ENCODE data around the gene TNFSF12. TPM values are rescaled to one million over a fixed set of nuclear protein-coding genes. Genes with fewer than 3 reads are reported as not detected.
A peak's percentile ranks its signal among the peaks of the same experiment; 100 is the strongest.

TNFSF12 gene
- total RNA-seq, 2 donors from 2014 or later, result 39.6 to 50.2 TPM

DNA sequence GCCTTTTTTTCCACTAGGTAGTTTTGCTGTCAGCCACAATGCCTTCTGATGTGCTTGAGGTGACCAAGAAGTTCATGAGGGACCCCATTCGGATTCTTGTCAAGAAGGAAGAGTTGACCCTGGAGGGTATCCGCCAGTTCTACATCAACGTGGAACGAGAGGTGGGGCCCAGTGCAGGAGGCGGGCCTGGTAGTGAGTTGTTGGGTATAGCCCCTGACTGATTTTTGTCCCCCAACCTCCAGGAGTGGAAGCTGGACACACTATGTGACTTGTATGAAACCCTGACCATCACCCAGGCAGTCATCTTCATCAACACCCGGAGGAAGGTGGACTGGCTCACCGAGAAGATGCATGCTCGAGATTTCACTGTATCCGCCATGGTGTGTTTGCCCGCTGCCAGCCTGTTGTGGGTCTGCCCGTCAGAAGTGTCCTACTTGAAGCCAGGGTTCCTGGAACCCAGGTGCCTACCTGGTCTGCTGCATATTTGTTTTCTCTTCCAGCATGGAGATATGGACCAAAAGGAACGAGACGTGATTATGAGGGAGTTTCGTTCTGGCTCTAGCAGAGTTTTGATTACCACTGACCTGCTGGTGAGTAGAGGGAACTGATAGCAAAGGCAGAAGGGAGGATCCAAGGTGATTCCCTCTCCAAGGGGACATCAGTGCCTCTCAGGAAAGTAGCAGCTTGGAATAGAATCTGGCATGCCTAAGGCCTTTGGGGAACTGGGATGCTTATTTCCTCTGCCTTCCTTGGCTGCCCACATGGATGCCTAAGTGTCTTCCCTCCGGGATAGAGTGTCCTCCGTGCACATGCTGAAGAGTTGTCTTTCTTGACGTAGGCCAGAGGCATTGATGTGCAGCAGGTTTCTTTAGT, 28.7 kb downstream of the TNFSF12 start:
- H3K4me3 ChIP-seq, result no peak overlapping the region
- H3K4me1 ChIP-seq, result peaks cover 0 to 60% of the 10 kb centered on the region in 2 donors
- peaks cover 54% of the 10 kb centered on the region for H3K36me3 ChIP-seq
- H3K27me3 ChIP-seq, result no peaks in the 10 kb centered on the region
- no peaks in the 10 kb centered on the region for H3K9me3 ChIP-seq
- H3K27ac ChIP-seq, result no peak overlapping the region
- DNase-seq (ENCODE audit: low spot score), result no peak
- TF ChIP-seq, protein P1, sequence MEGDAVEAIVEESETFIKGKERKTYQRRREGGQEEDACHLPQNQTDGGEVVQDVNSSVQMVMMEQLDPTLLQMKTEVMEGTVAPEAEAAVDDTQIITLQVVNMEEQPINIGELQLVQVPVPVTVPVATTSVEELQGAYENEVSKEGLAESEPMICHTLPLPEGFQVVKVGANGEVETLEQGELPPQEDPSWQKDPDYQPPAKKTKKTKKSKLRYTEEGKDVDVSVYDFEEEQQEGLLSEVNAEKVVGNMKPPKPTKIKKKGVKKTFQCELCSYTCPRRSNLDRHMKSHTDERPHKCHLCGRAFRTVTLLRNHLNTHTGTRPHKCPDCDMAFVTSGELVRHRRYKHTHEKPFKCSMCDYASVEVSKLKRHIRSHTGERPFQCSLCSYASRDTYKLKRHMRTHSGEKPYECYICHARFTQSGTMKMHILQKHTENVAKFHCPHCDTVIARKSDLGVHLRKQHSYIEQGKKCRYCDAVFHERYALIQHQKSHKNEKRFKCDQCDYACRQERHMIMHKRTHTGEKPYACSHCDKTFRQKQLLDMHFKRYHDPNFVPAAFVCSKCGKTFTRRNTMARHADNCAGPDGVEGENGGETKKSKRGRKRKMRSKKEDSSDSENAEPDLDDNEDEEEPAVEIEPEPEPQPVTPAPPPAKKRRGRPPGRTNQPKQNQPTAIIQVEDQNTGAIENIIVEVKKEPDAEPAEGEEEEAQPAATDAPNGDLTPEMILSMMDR (IDR thresholded peaks at IDR 0.05), result no peak

DNA sequence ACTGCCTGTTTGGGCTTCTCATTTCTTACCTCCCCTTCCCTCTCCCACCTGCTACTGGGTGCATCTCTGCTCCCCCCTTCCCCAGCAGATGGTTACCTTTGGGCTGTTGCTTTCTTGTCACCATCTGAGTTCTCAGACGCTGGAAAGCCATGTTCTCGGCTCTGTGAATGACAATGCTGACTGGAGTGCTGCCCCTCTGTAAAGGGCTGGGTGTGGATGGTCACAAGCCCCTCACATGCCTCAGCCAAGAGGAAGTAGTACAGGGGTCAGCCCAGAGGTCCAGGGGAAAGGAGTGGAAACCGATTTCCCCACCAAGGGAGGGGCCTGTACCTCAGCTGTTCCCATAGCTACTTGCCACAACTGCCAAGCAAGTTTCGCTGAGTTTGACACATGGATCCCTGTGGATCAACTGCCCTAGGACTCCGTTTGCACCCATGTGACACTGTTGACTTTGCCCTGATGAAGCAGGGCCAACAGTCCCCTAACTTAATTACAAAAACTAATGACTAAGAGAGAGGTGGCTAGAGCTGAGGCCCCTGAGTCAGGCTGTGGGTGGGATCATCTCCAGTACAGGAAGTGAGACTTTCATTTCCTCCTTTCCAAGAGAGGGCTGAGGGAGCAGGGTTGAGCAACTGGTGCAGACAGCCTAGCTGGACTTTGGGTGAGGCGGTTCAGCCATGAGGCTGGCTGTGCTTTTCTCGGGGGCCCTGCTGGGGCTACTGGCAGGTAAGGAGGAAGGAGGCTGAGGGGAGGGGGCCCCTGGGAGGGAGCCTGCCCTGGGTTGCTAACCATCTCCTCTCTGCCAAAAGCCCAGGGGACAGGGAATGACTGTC, 30.4 kb downstream of the TNFSF12 start, which contains the start of gene CD68:
CD68 (plus strand) TSS at position 638 of the 833 bp plus-strand sequence; CDS start at position 678, 40 bp downstream.
- H3K27ac ChIP-seq, result peak within 1 kb of the TSS; percentile 76 to 97
- peaks cover 50% of the 10 kb centered on the region for H3K36me3 ChIP-seq
- TF ChIP-seq, protein P1 (IDR thresholded peaks at IDR 0.05), result no peak
- H3K4me3 ChIP-seq, result peak within 1 kb of the TSS; percentile 5 to 34
- H3K4me1 ChIP-seq, result peaks cover 0 to 65% of the 10 kb centered on the region in 2 donors
- DNase-seq (ENCODE audit: low spot score), result peak; percentile 93
- H3K27me3 ChIP-seq, result no peaks in the 10 kb centered on the region
- no peaks in the 10 kb centered on the region for H3K9me3 ChIP-seq

DNA sequence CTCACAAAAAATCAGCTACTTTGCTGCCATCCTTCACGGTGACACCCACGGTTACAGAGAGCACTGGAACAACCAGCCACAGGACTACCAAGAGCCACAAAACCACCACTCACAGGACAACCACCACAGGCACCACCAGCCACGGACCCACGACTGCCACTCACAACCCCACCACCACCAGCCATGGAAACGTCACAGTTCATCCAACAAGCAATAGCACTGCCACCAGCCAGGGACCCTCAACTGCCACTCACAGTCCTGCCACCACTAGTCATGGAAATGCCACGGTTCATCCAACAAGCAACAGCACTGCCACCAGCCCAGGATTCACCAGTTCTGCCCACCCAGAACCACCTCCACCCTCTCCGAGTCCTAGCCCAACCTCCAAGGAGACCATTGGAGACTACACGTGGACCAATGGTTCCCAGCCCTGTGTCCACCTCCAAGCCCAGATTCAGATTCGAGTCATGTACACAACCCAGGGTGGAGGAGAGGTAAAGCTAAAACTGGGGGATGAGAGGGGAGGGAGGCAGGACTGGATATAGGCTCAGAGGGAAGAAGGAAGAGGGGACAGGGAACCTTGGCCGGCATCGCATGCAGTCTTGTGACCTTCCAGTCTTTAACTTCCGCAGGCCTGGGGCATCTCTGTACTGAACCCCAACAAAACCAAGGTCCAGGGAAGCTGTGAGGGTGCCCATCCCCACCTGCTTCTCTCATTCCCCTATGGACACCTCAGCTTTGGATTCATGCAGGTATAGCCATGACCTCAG, 31.2 kb downstream of the TNFSF12 start:
- H3K27me3 ChIP-seq, result no peaks in the 10 kb centered on the region
- peak overlapping the region; percentile 76 to 97 for H3K27ac ChIP-seq
- TF ChIP-seq, protein P1 (IDR thresholded peaks at IDR 0.05), result no peak
- H3K4me3 ChIP-seq, result peak overlapping the region; percentile 5 to 34
- DNase-seq (ENCODE audit: low spot score), result no peak
- H3K9me3 ChIP-seq, result no peaks in the 10 kb centered on the region
- peaks cover 0 to 65% of the 10 kb centered on the region in 2 donors for H3K4me1 ChIP-seq
- peaks cover 42% of the 10 kb centered on the region for H3K36me3 ChIP-seq

DNA sequence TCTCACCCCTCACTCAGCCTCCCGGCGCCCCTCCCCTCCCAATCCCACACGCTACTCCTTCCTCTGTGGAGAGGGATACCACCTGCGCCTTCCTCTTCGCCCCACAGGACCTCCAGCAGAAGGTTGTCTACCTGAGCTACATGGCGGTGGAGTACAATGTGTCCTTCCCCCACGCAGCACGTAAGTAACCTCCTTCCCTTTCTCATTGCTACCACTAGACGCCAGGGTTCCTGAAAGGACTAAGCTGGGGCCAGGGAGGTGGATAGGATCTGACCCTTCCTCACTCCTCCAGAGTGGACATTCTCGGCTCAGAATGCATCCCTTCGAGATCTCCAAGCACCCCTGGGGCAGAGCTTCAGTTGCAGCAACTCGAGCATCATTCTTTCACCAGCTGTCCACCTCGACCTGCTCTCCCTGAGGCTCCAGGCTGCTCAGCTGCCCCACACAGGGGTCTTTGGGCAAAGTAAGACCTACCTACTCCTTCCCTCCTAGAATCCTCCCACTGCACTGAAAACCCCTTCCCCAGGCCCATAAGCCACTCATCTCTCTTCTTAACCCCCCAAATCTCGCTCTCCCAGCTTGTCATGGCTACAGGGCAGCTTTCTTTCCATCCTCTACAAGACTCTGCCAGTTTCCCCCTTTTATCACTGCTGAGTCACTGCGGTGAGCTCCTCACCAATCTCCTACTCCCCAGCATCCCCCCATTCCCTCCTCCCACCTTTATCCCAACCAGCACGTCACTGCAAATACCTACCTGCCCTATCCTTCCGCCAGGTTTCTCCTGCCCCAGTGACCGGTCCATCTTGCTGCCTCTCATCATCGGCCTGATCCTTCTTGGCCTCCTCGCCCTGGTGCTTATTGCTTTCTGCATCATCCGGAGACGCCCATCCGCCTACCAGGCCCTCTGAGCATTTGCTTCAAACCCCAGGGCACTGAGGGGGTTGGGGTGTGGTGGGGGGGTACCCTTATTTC, 32.0 kb downstream of the TNFSF12 start:
- peaks cover 33% of the 10 kb centered on the region for H3K36me3 ChIP-seq
- no peaks in the 10 kb centered on the region for H3K9me3 ChIP-seq
- peaks cover 0 to 63% of the 10 kb centered on the region in 2 donors for H3K4me1 ChIP-seq
- peak overlapping the region; percentile 18 to 34 for H3K4me3 ChIP-seq
- TF ChIP-seq, protein P1 (IDR thresholded peaks at IDR 0.05), result no peak
- peak overlapping the region; percentile 76 to 97 for H3K27ac ChIP-seq
- DNase-seq (ENCODE audit: low spot score), result no peak
- H3K27me3 ChIP-seq, result no peaks in the 10 kb centered on the region
